Adrenal gland (tissue), 12 donors: ENCODE results near the gene SPOP. TPM values are rescaled to one million over a fixed set of nuclear protein-coding genes. Genes with fewer than 3 reads are reported as not detected.
A peak's percentile ranks its signal among the peaks of the same experiment; 100 is the strongest.

Experiments
- DNase-seq, 7 donors: peaks; one replicate each; pipeline ENCODE4 v3.0.0-alpha.2; 2019 to 2020
- H3K27ac ChIP-seq, 5 donors: fragments of 200-600 bp; sonication (generic) in 4 of 5; 1 replicate in 3 of 5; 2 replicates in 2 of 5; pipeline versions ENCODE4 v1.5.1 to v1.8.0; 2016 to 2020; ENCODE audit warnings: mild to moderate bottlenecking in 1 of 5
- H3K27me3 ChIP-seq: fragments of 200-600 bp; 2 replicates; pipeline ENCODE4 v1.8.0; 2021
- H3K36me3 ChIP-seq, 2 donors: fragments of 200-600 bp; replicated peaks in 1 of 2; 1 replicate in 1 of 2; 2 replicates in 1 of 2; pipeline versions ENCODE4 v1.5.1 to v1.8.0; 2018 to 2022
- H3K4me1 ChIP-seq, 2 donors: fragments of 200-600 bp; replicated peaks in 1 of 2; 1 replicate in 1 of 2; 2 replicates in 1 of 2; pipeline versions ENCODE4 v1.5.1 to v1.8.0; 2018 to 2021
- H3K4me3 ChIP-seq, 4 donors: fragments of 200-600 bp; sonication (generic) in 3 of 4; one replicate each; pipeline ENCODE4 v1.5.1; 2016 to 2018
- H3K9me3 ChIP-seq, 3 donors: fragments of 200-600 bp; sonication (generic) in 1 of 3; replicated peaks in 1 of 3; 1 replicate in 2 of 3; 2 replicates in 1 of 3; pipeline versions ENCODE4 v1.5.1 to v1.8.0; 2016 to 2021
- POLR2A ChIP-seq, 2 donors: fragments of 450-650 bp; IDR thresholded peaks; one replicate each; pipeline ENCODE4 v1.6.1; 2017; ENCODE audit warnings: antibody characterized with exemption in 2 of 2, mild to moderate bottlenecking in 2 of 2, moderate library complexity in 1 of 2
- WGBS, 4 donors: extraction: QIAGEN DNeasy Blood & Tissue Kit in 2 of 4; methylation state at CpG; one replicate each; pipeline versions ENCODE4 v1.1.5 to v1.1.7; 2013 to 2017; 5-methylcytosine and 5-hydroxymethylcytosine counted together
- intact Hi-C, 2 donors: fragments of 100-400 bp; cut with DNase I; formaldehyde crosslinking; loops; one replicate each; pipeline versions ENCODE4 v1.14.1 to v1.15.0; 2022 to 2023
- polyA plus RNA-seq, 3 donors: library from polyadenylated mRNA; stranded (reverse); fragments of 200-250 nt in 2 of 3; fragments of 350-450 nt in 1 of 3; fragmentation: Illumina TruSeq in 1 of 3; extraction: RNeasy Lipid Tissue Mini Kit (QIAGEN cat#74804) in 1 of 3; gene quantifications; one replicate each; pipeline ENCODE4 v1.2.3, GENCODE V29; 2013 to 2014
- total RNA-seq, 9 donors: library from RNA; depleted of rRNA in 4 of 9; stranded (reverse); fragments of >200 nt in 4 of 9; fragments of 120-200 nt in 1 of 9; fragmentation: NEBNext Ultra II Directional in 1 of 9; extraction: Animal tissue kit (Norgen Biotek cat#: 25700) in 1 of 9; gene quantifications; one replicate each; pipeline versions ENCODE4 v1.1.0 to v1.2.4, GENCODE V29; 2013 to 2023
- TF ChIP-seq, protein P1 (sequence below), 6 experiments: fragments of 450-650 bp in 4 of 6; fragments of 200-600 bp in 2 of 6; sonication (generic) in 1 of 6; IDR thresholded peaks; 1 replicate in 5 of 6; 2 replicates in 1 of 6; pipeline versions ENCODE4 v1.5.1 to v1.8.0; 2016 to 2021; ENCODE audit warnings: antibody characterized with exemption in 6 of 6, mild to moderate bottlenecking in 2 of 6, moderate library complexity in 1 of 6
- donor health status: healthy with polysubstance abuse.
- donor health status: Bipolar disorder and iron deficiency.
- donor health status: DM: yes; HTN: yes; CAD: no.
- donor health status: DM: no; HTN: no; CAD: no.
- donor health status: DM: no; HTN: no; CAD: no.
- donor health status: DM: yes; HTN: yes; CAD: no.

Gene SPOP
- total and polyA plus RNA-seq, 12 donors = 22.4 to 86.4 (median 57.6) TPM

GRCh38 chr17:49616086-49616485, 61.8 kb downstream of the SPOP start:
- Histone ChIP-seq H3K9me3 (no peaks in the 10 kb centered on the region), H3K36me3 (peaks cover 0 to 40% of the 10 kb centered on the region in 2 donors), H3K27ac (no peak overlapping the region), H3K4me1 (peaks cover 0 to 47% of the 10 kb centered on the region in 2 donors), H3K4me3 (no peak overlapping the region), H3K27me3 (no peaks in the 10 kb centered on the region)
- WGBS, 4 donors = 73 to 81% (median 77%) methylated on average over 3 of the region's 3 CpGs
- no peak for DNase-seq
- intact Hi-C loops = no loop called here
- no peak for TF ChIP-seq POLR2A (IDR thresholded peaks at IDR 0.05)
- TF ChIP-seq, protein P1, sequence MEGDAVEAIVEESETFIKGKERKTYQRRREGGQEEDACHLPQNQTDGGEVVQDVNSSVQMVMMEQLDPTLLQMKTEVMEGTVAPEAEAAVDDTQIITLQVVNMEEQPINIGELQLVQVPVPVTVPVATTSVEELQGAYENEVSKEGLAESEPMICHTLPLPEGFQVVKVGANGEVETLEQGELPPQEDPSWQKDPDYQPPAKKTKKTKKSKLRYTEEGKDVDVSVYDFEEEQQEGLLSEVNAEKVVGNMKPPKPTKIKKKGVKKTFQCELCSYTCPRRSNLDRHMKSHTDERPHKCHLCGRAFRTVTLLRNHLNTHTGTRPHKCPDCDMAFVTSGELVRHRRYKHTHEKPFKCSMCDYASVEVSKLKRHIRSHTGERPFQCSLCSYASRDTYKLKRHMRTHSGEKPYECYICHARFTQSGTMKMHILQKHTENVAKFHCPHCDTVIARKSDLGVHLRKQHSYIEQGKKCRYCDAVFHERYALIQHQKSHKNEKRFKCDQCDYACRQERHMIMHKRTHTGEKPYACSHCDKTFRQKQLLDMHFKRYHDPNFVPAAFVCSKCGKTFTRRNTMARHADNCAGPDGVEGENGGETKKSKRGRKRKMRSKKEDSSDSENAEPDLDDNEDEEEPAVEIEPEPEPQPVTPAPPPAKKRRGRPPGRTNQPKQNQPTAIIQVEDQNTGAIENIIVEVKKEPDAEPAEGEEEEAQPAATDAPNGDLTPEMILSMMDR (IDR thresholded peaks at IDR 0.05) = peak in 4 of 6 experiments; percentile 9 to 35 (median 22)

- Histone ChIP-seq H3K27ac (no peak overlapping the region), H3K4me1 (peaks cover 0 to 59% of the 10 kb centered on the region in 2 donors), H3K4me3 (no peak overlapping the region), H3K27me3 (no peaks in the 10 kb centered on the region), H3K9me3 (no peaks in the 10 kb centered on the region), H3K36me3 (peaks cover 0 to 35% of the 10 kb centered on the region in 2 donors)
- TF ChIP-seq, protein P1 (IDR thresholded peaks at IDR 0.05) = no peak
- TF ChIP-seq POLR2A (IDR thresholded peaks at IDR 0.05) = no peak
- 92 to 100% (median 100%) methylated on average over 1 of the region's 1 CpG for WGBS, 4 donors
- intact Hi-C loops = no loop called here
- no peak for DNase-seq
Measured at GRCh38 chr17:49613182-49613800, 64.6 kb downstream of the SPOP start.

DNA sequence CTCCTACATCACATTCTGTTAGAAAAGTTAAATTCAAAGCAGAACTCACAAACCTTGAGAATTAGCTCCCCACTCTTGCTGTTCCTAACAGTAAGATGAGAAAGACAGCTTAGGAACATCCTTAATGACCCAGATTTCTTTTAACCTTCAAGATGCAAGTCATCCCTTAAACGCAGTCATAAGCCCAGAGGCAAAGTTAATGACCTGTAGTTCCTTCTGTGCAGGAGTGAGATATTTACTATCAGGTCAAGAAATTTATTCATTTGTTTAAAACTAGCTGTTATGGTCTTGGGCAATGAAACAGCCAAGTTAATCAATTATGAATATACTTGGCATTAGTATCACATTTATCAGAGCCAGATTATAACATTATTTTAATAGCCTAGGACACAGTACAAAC, 65.2 kb downstream of the SPOP start:
- no peaks in the 10 kb centered on the region for H3K27me3 ChIP-seq
- intact Hi-C loops = no loop called here
- no peak for TF ChIP-seq POLR2A (IDR thresholded peaks at IDR 0.05)
- WGBS, 4 donors = 42 to 50% (median 45%) methylated on average over 1 of the region's 1 CpG
- peaks cover 0 to 34% of the 10 kb centered on the region in 2 donors for H3K36me3 ChIP-seq
- no peak for DNase-seq
- no peak overlapping the region for H3K4me3 ChIP-seq
- no peaks in the 10 kb centered on the region for H3K9me3 ChIP-seq
- H3K4me1 ChIP-seq = peaks cover 0 to 58% of the 10 kb centered on the region in 2 donors
- no peak overlapping the region for H3K27ac ChIP-seq

- Histone ChIP-seq H3K9me3 (no peaks in the 10 kb centered on the region), H3K4me3 (no peak overlapping the region), H3K27me3 (no peaks in the 10 kb centered on the region), H3K4me1 (peaks cover 0 to 41% of the 10 kb centered on the region in 2 donors), H3K27ac (peak overlapping the region in 2 of 5 donors; percentile 19 to 65), H3K36me3 (peaks cover 0 to 46% of the 10 kb centered on the region in 2 donors)
- intact Hi-C loops = no loop called here
- WGBS, 4 donors = 35 to 74% (median 61%) methylated on average over 4 to 5 of the region's 5 CpGs
- no peak for DNase-seq
- TF ChIP-seq POLR2A (IDR thresholded peaks at IDR 0.05) = no peak
- TF ChIP-seq, protein P1 (IDR thresholded peaks at IDR 0.05) = no peak
Measured at GRCh38 chr17:49610883-49611584, 66.9 kb downstream of the SPOP start.
